HG03159 (cell line): ENCODE measurements around the gene NEO1.

ENCODE experiments used
- ATAC-seq: cut with Tn5 transposase; IDR thresholded peaks from one replicate; pipeline ENCODE4 v1.9.1; 2021; ENCODE audit warnings: mild to moderate bottlenecking, moderate library complexity; ENCODE audit not compliant: unreplicated experiment

NEO1 gene, protein sequence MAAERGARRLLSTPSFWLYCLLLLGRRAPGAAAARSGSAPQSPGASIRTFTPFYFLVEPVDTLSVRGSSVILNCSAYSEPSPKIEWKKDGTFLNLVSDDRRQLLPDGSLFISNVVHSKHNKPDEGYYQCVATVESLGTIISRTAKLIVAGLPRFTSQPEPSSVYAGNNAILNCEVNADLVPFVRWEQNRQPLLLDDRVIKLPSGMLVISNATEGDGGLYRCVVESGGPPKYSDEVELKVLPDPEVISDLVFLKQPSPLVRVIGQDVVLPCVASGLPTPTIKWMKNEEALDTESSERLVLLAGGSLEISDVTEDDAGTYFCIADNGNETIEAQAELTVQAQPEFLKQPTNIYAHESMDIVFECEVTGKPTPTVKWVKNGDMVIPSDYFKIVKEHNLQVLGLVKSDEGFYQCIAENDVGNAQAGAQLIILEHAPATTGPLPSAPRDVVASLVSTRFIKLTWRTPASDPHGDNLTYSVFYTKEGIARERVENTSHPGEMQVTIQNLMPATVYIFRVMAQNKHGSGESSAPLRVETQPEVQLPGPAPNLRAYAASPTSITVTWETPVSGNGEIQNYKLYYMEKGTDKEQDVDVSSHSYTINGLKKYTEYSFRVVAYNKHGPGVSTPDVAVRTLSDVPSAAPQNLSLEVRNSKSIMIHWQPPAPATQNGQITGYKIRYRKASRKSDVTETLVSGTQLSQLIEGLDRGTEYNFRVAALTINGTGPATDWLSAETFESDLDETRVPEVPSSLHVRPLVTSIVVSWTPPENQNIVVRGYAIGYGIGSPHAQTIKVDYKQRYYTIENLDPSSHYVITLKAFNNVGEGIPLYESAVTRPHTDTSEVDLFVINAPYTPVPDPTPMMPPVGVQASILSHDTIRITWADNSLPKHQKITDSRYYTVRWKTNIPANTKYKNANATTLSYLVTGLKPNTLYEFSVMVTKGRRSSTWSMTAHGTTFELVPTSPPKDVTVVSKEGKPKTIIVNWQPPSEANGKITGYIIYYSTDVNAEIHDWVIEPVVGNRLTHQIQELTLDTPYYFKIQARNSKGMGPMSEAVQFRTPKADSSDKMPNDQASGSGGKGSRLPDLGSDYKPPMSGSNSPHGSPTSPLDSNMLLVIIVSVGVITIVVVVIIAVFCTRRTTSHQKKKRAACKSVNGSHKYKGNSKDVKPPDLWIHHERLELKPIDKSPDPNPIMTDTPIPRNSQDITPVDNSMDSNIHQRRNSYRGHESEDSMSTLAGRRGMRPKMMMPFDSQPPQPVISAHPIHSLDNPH (N-terminal part only)

GRCh38 chr15:73051807-73052652 lies at the start of gene NEO1:
TSS of gene NEO1 (plus strand) at chr15:73052463. CDS start at chr15:73052676, 213 bp downstream.
- ATAC-seq = peak; percentile 64

DNA sequence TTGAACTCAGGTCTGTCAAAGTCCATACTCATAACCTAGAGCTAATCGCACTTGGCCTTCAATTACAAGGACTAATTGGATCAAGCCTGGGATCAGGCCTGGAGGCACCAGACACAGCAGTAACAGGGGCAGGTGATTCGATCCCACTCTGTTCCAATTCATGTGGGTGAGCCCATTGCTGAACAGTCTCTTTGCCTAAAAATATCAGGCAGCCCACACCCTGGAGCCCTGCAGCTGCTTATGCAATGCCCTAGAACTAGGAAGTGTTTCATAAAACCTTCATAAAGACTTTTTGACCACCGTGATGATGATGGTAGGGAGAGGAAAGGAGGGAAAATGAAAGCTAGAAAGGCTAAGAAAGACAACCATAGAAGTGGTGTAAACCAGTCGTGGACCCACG lies 47.8 kb upstream of the NEO1 start:
- ATAC-seq = no peak

DNA sequence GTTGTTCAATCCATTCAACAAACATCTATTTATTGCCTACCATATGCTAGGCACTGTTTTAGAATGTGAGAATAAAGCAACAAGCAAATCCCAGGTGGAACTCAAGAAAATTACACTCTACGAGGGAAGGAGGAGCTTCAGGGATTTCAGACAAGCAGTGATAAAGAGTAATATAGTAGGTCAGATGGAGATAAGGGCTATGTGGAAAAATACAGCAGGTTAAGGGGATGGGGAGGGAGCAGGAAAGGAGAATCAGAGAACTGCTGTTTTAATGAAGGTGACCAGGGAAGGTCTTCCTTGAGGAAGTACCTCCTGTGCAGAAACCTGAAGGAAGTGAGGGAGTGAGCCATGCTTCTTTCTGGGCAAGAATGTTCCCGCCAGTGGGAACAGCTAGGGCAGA lies 47.2 kb upstream of the NEO1 start:
- no peak for ATAC-seq

DNA sequence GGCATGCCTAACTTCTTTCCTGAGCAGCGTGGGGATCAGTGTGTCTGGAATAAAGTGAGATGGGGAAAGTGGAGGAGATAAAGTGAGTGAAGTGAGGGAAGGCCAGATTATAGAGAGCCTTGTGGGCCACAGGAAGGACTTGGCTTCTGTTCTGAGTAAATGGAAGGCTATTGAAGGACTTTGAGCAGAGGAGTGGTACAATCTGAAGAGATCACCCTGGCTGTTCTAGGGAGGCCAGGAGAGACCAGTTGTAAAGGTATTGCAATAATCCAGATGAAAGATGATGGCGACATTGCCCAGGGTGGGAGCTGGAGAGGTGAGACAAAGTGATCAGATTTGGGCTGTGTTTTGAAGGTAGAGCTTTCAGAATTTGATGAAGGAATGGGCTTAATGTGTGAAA lies 46.8 kb upstream of the NEO1 start:
- ATAC-seq = no peak

- no peak for ATAC-seq
These were observed 45.7 kb upstream of the NEO1 start for GRCh38 chr15:73006523-73006922.

DNA sequence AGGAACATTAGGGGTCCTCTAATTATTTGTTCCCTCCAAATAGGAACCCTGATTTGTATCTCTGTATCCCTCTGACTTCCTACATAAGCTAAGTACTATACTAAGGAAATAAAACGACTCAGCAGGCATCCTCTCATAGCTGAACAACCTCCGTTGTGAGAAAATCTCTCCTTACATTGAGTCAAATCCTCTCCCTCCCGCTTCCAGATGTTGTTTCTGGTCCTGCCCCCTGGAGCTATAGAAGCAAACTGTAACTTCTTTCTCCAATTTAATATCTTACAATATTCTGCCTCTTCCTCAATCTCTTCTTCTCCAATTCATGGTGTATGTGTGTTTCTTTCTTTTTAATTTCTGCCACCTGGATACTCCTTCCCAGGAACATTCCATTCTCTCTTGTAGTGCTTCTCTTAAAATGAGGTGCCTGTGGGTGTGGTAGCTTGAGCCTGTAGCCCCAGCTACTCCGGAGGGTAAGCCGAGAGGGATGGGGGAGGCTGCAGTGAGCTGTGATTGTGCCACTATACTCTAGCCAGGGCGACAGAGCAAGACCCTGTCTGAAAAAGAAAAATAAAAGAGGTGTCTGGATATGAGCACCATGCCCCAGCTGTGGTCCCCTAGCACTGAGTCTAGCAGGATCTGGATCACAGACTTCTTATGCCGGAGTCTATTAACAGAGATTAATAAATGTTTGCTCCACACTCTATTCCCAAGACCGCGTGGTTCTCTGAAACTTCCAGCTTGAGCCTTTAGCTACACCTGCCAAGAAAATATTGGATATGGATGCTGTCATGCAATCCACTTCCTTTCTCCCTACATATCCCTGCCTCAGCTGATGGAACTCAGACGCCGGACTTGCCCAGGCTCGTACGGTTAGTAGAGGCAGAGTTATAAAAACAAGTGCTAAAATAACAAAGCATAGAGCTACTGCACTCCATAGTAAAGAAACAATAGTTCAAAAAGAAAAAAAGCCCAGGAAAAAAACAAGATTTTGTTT lies 42.9 kb upstream of the NEO1 start:
- ATAC-seq = no peak

GRCh38 chr15:73010154-73011152 lies 41.8 kb upstream of the NEO1 start:
- no peak for ATAC-seq

DNA sequence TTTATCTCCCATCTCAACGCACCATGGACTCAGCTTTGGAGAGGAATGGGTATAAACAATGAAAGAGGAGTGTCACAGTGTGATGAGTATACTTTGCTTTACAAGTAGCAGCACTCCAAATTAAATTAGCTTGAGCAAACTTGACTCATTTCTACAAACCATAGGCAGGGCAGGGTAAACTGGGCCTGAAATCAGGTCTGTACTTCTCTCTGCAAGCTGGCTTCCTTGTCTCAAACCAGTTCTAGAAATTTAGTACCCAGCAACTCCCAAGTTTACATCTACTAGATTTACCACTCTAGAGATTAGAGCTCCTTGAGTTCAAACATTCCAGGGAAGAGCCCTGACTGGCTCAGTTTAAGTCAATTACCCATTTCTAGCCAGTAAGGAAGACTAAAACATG lies 37.4 kb upstream of the NEO1 start:
- no peak for ATAC-seq

DNA sequence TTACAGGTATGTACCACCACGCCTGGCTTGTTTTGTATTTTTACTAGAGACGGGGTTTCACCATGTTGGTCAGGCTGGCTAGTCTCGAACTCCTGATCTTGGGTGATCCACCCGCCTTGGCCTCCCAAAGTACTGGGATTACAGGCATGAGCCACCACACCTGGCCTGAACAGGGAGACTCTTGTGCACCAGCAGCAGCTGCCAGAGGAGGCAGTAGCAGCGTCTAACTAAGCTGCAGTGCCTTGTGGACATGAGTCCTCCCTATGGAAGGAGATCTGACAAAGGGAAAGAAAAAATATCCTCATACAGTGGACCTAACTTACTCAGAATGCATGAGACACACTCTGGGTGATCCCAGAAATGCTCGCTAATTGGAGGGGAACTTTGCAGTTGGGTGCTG lies 36.8 kb upstream of the NEO1 start:
- ATAC-seq = no peak

DNA sequence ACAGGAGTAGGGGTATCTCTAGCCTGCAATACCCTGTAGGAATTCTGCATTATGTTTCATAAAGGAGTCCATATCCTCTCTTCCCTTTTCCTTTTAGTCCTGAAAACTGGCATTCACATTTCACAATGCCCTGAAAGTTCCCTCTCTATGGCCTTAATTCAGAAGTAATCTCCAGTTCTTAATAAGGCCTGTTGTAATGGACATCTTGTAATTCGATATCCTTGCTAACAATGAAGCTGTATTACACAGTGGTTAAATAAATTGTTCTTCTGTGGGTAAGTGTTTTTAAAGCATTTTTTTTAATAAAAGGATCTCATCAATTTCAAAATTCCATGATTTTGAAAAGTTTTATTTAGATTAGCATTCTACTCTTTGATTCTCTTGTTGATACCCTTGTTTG lies 34.3 kb upstream of the NEO1 start:
- no peak for ATAC-seq

DNA sequence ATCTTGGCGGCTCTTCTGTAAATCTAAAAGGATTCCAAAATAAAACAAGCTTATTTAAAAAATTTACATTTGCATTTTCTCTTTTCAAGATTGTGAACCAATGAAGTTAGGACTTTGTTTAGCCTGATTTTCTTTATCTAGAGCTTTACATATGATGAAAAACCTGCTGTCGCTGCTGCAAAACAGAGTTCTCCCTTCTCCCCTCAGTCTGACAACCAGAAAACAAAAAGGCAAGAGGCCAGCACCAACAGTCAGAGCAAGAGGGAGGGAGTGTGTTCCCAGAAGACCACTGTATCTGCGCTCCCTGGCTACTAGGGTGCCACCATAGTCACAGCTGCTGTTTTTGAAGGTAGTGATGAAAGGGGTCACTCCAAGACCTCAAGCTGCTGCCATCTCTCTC lies 33.1 kb upstream of the NEO1 start:
- no peak for ATAC-seq

DNA sequence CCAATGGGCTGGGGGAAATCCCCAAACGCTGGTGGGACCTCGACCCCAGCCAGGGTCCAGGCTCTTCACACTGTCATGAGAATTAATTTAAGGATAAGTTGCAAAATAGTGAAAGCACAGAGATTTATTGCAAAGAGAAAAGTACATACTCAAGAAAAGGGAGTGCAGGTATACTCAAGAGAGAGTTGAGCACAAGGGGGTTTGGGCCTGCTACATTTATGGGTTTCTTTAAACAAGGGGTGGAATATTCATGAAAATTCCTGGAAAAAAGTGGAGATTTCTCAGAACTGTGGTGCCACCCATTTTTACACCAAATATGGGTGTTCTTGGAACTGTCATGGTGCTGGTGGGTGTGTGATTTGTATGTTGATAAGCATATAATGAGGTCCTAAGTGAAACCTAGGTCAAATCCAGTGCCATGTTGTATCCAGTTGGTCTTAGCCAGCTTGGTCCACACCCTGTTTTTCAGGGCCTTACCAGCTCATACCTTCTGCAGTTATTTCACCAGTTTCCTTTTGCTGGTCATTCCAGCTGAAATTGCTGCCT lies 32.6 kb upstream of the NEO1 start:
- ATAC-seq = no peak

GRCh38 chr15:73021139-73021621 lies 31.1 kb upstream of the NEO1 start:
- ATAC-seq = no peak

- ATAC-seq = no peak
These were observed 30.1 kb upstream of the NEO1 start for GRCh38 chr15:73022161-73022560.

DNA sequence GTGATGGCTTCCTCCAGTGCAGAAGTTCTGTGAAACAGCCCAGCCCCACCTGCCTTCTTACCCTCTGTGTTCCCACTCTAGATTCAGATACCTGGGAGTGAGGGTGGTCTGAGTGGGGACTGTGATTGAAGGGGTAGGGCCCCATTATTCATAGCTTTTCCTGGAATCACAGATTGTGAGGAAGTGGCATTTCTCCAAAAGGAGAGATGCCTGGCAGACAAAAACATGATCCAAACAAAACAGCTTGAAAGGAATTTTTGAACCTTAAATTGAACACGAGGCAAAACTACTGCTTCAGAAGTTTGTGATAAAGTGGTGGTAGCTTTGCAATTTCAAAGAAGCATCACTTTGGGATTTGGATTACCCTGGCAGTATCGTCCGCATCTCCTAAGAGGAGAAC lies 29.2 kb upstream of the NEO1 start:
- ATAC-seq = no peak

- no peak for ATAC-seq
These were observed 28.1 kb upstream of the NEO1 start for GRCh38 chr15:73024168-73024567.

DNA sequence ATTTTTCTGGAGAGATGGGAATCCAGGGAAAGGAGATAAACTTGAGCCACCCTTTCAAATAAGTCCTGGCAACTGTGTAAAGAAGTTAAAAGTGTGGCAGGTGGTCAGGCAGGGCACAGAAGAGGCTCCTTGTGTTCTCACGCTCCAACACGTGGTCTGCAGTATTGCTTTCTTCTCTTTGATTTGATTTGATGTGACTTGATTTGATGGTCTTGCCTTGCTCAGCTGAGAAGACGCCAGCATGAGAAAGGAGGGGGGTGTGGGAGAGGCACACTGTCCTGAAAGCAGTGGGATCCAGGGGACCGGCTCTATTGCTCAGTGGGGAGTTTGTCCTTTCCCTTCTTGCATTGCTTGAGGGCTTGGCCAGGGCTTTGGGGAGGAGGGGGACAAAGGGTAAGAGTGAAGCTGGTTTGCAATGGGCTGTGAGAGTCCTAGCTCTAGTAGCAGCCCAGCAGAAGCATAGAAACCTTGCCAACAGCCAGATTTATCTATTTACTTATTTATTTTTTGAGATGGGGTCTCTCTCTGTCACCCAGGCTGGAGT lies 25.7 kb upstream of the NEO1 start:
- ATAC-seq = no peak
